ENCODE results near the gene C1orf232. TPM values are rescaled to one million over a fixed set of nuclear protein-coding genes. Genes with fewer than 3 reads are reported as not detected.

Gene C1orf232
- total and polyA plus RNA-seq, 2 of the 4 experiments (the other 2 are of a cell fraction), result not detected

- H4K8ac ChIP-seq (ENCODE audit: low read depth in 2 of 2, low read length in 2 of 2), result no peak within 1 kb of the TSS
- peak within 1 kb of the TSS; percentile 91; the same call in 1 of the 2 replicates for H3K4me2 ChIP-seq (ENCODE audit: low read depth, low read length)
- no peaks in the 10 kb centered on the region for H4K20me1 ChIP-seq (ENCODE audit: insufficient read depth, low read length)
- H3K23ac ChIP-seq (ENCODE audit: low read depth, low read length), result no peak within 1 kb of the TSS
- H3K79me1 ChIP-seq (ENCODE audit: low read depth in 1 of 2, low read length in 2 of 2), result peaks cover 4 to 19% of the 10 kb centered on the region in 2 experiments
- H2BK15ac ChIP-seq (ENCODE audit: low read depth, low read length), result no peak within 1 kb of the TSS
- H3K27me3 ChIP-seq (ENCODE audit: control insufficient read depth, insufficient read depth, low read length), result no peaks in the 10 kb centered on the region
- DNase-seq (no peak), ATAC-seq (ENCODE audit: low read depth) (no peak)
- no peak within 1 kb of the TSS for H4K5ac ChIP-seq (ENCODE audit: low read depth, low read length)
- no peak within 1 kb of the TSS for H3K56ac ChIP-seq (ENCODE audit: extremely low read depth, insufficient read depth, low read length)
- intact Hi-C loops (cut with micrococcal nuclease), result no loop called here
- no peak within 1 kb of the TSS; the same call in 1 of the 2 replicates for H3K4me3 ChIP-seq (ENCODE audit: insufficient read depth, low read depth, low read length)
- no peak within 1 kb of the TSS for H3K14ac ChIP-seq (replicated peaks; ENCODE audit: low read depth, low read length)
- no peak within 1 kb of the TSS for H2BK120ac ChIP-seq (ENCODE audit: low read depth, low read length)
- 95% methylated on average over 7 of the region's 34 CpGs; no CpG with 5 or more reads in 1 of the 2 experiments for WGBS, 2 experiments (ENCODE audit: extremely low coverage in 2 of 2, insufficient read length in 1 of 2)
- H4K91ac ChIP-seq (ENCODE audit: insufficient read depth, low read depth, low read length), result no peak within 1 kb of the TSS
- H2AFZ ChIP-seq (replicated peaks; ENCODE audit: low read length, poor library complexity), result no peak within 1 kb of the TSS
- H3K27ac ChIP-seq (ENCODE audit: insufficient read depth, low read length), result no peak within 1 kb of the TSS
- no peak within 1 kb of the TSS for H2BK20ac ChIP-seq (ENCODE audit: low read depth, low read length)
- peaks cover 6% of the 10 kb centered on the region; the same call in 1 of the 2 replicates for H3K9me1 ChIP-seq (ENCODE audit: insufficient read depth, low read length)
- in situ Hi-C loops (cut with MboI; ENCODE audit: low sequenced_read_pairs), result no loop called here
- BruUV-seq (replicated peaks), result no TSS peak
- no peak within 1 kb of the TSS for H3K9ac ChIP-seq (ENCODE audit: low read depth, low read length)
- POLR2A ChIA-PET (ENCODE audit: unreplicated experiment), result no interaction called here
- no peaks in the 10 kb centered on the region for H3K9me3 ChIP-seq (ENCODE audit: control insufficient read depth, insufficient read depth, low read length)
- no peak within 1 kb of the TSS for H2BK5ac ChIP-seq (ENCODE audit: low read depth, low read length, poor library complexity, severe bottlenecking)
- no peak within 1 kb of the TSS for H3K4ac ChIP-seq (ENCODE audit: low read depth, low read length)
- 0 out of 2 replicates have a peak, but pooled peaks cover 2% of the 10 kb centered on the region for H3K36me3 ChIP-seq (ENCODE audit: control insufficient read depth, insufficient read depth, low read length)
- H2AK5ac ChIP-seq (ENCODE audit: low read depth, low read length), result peak within 1 kb of the TSS; percentile 88; the same call in 1 of the 2 replicates
- TF ChIP-seq NFE2L2 (IDR thresholded peaks at IDR 0.05; ENCODE audit: low read depth, low read length), result no peak
- no peak for TF ChIP-seq MAZ (IDR thresholded peaks at IDR 0.05; ENCODE audit: borderline replicate concordance, low read depth, low read length)
- TF ChIP-seq, protein P1, sequence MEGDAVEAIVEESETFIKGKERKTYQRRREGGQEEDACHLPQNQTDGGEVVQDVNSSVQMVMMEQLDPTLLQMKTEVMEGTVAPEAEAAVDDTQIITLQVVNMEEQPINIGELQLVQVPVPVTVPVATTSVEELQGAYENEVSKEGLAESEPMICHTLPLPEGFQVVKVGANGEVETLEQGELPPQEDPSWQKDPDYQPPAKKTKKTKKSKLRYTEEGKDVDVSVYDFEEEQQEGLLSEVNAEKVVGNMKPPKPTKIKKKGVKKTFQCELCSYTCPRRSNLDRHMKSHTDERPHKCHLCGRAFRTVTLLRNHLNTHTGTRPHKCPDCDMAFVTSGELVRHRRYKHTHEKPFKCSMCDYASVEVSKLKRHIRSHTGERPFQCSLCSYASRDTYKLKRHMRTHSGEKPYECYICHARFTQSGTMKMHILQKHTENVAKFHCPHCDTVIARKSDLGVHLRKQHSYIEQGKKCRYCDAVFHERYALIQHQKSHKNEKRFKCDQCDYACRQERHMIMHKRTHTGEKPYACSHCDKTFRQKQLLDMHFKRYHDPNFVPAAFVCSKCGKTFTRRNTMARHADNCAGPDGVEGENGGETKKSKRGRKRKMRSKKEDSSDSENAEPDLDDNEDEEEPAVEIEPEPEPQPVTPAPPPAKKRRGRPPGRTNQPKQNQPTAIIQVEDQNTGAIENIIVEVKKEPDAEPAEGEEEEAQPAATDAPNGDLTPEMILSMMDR (conservative IDR thresholded peaks at IDR 0.05; ENCODE audit: low read depth, low read length), result no peak
- no peak for TF ChIP-seq POLR2A (IDR thresholded peaks at IDR 0.05; ENCODE audit: low read depth, low read length)
- no peak for TF ChIP-seq BHLHE40 (IDR thresholded peaks at IDR 0.05; ENCODE audit: low read depth, low read length)
- no peak for TF ChIP-seq RFX5 (IDR thresholded peaks at IDR 0.05; ENCODE audit: low read depth, low read length)
- no peak for TF ChIP-seq MAFK (IDR thresholded peaks at IDR 0.05; ENCODE audit: low read depth, low read length)
- TF ChIP-seq FOS (IDR thresholded peaks at IDR 0.05; ENCODE audit: low read depth, low read length), result no peak
- TF ChIP-seq SMC3 (IDR thresholded peaks at IDR 0.05; ENCODE audit: low read depth, low read length), result no peak
- no peak for TF ChIP-seq CHD1 (IDR thresholded peaks at IDR 0.05; ENCODE audit: low read depth, low read length)
- no peak for TF ChIP-seq RAD21 (IDR thresholded peaks at IDR 0.05; ENCODE audit: low read length)
- dilution Hi-C loops (cut with HindIII; ENCODE audit: low sequenced_read_pairs, unreplicated experiment), result no loop called here
- H3K4me1 ChIP-seq (ENCODE audit: control insufficient read depth, insufficient read depth, low read length), result peaks cover 5% of the 10 kb centered on the region; the same call in 1 of the 2 replicates
- no peak within 1 kb of the TSS for H3K18ac ChIP-seq (ENCODE audit: low read depth, low read length)
- H2AK9ac ChIP-seq (replicated peaks; ENCODE audit: low read depth, low read length, poor library complexity), result peak within 1 kb of the TSS; percentile 95
- CTCF ChIA-PET, result no interaction called here
Measured at GRCh38 chr1:26171084-26172072, 2.6 kb upstream of the C1orf232 start, which contains the start of gene ZNF593OS. ZNF593OS (minus strand) TSS chr1:26171832; CDS start chr1:26171661, 171 bp downstream.

Data from IMR-90 (cell line).